Measurements from ENCODE around the gene TOMM70. TPM values are rescaled to one million over a fixed set of nuclear protein-coding genes. Genes with fewer than 3 reads are reported as not detected.

The TOMM70 gene
- total and polyA plus RNA-seq, 2 donors (not counting 3 experiments of a cell fraction or from before 2014, with no cell fraction given): 7.6 to 32.3 TPM

DNA sequence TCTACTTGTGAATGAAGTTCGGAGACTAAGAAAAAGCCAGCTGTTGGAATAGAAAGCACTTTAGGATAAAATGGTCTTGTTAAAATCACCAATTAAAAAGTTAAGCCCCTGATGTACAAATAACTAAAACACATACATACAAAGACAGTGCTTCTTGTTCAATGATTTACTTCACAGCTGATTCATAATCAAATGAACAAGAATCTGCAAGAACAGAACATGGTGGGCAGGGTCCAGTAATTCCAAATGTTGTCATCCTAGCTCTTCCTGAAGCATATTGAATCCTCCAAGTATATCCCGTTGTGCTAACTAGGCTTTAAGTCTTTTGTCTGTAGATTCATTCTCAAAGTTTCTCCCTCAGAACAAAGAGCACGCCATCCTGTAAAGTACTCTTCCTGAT is 41.9 kb downstream of the TOMM70 start:
- Histone ChIP-seq H3K9ac (replicated peaks; ENCODE audit: extremely low read depth, insufficient read depth, low read length) (no peak overlapping the region), H3K4me2 (ENCODE audit: insufficient read depth, low read length) (no peak overlapping the region), H3K36me3 (ENCODE audit: control insufficient read depth in 2 of 2, extremely low read depth in 1 of 2, insufficient read depth in 2 of 2, low read length in 2 of 2) (peaks cover 0 to 2% of the 10 kb centered on the region in 2 experiments), H4K20me1 (replicated peaks; ENCODE audit: control insufficient read depth, extremely low read depth, insufficient read depth, low read length) (no peaks in the 10 kb centered on the region), H3K79me2 (ENCODE audit: control insufficient read depth, insufficient read depth, low read length) (no peaks in the 10 kb centered on the region), H3K4me3 (replicated peaks in 1 of 3; ENCODE audit: insufficient read depth in 1 of 3, low read depth in 1 of 3, low read length in 3 of 3) (no peak overlapping the region), H3K27ac (ENCODE audit: insufficient read depth, low read depth, low read length) (no peak overlapping the region), H3K4me1 (ENCODE audit: control insufficient read depth, extremely low read depth, insufficient read depth, low read length) (no peaks in the 10 kb centered on the region), H2AFZ (ENCODE audit: low read depth, low read length) (no peak overlapping the region), H3K9me3 (replicated peaks; ENCODE audit: control insufficient read depth, insufficient read depth, low read length) (no peaks in the 10 kb centered on the region), H3K27me3 (ENCODE audit: control insufficient read depth in 2 of 2, insufficient read depth in 2 of 2, low read length in 2 of 2) (no peaks in the 10 kb centered on the region), H3K9me1 (replicated peaks; ENCODE audit: control insufficient read depth, extremely low read depth, insufficient read depth, low read length) (no peaks in the 10 kb centered on the region)
- DNase-seq (ENCODE audit: low read depth, low spot score): no peak
- no peak for TF ChIP-seq POLR2A (IDR thresholded peaks at IDR 0.05; ENCODE audit: low read depth, low read length)
- no peak for TF ChIP-seq JUN (IDR thresholded peaks at IDR 0.05; ENCODE audit: borderline replicate concordance, insufficient read depth, insufficient read length, low read depth)
- TF ChIP-seq, protein P1, sequence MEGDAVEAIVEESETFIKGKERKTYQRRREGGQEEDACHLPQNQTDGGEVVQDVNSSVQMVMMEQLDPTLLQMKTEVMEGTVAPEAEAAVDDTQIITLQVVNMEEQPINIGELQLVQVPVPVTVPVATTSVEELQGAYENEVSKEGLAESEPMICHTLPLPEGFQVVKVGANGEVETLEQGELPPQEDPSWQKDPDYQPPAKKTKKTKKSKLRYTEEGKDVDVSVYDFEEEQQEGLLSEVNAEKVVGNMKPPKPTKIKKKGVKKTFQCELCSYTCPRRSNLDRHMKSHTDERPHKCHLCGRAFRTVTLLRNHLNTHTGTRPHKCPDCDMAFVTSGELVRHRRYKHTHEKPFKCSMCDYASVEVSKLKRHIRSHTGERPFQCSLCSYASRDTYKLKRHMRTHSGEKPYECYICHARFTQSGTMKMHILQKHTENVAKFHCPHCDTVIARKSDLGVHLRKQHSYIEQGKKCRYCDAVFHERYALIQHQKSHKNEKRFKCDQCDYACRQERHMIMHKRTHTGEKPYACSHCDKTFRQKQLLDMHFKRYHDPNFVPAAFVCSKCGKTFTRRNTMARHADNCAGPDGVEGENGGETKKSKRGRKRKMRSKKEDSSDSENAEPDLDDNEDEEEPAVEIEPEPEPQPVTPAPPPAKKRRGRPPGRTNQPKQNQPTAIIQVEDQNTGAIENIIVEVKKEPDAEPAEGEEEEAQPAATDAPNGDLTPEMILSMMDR (IDR thresholded peaks at IDR 0.05; ENCODE audit: extremely low read depth in 1 of 2, insufficient read depth in 1 of 2, low read depth in 1 of 2, low read length in 2 of 2): no peak
- intact Hi-C loops (cut with micrococcal nuclease): no loop called here
- no peak for FAIRE-seq
- CTCF ChIA-PET: interaction anchor here (1.1 kb wide), 1 partner anchor 9 kb away, joined by 5 read pairs; no protein-coding TSS in a partner anchor
- dilution Hi-C loops (cut with MboI; ENCODE audit: extremely low pct_ligation_motif_present, low sequenced_read_pairs): no loop called here
- POLR2A ChIA-PET: no interaction called here
- no TSS peak for BruUV-seq (replicated peaks)

DNA sequence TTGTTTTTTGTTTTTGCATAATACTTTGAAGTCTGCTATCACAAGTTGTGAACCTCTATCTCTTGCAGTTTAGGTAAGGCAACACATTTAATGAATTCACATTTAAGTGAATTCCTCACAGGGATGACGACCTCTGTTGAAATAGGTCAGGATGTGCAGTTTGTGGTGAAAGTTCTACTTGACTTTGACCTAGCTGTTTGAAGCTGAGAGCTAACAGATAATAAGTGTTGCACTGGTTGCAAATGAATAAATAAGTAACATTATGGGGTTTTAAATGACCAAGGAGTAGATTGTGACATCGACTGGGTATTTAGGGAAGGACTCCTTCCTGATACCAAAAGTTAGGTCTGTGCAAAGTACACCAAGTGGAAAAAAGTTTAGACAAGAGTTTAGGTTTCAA is 42.5 kb downstream of the TOMM70 start:
- BruUV-seq (replicated peaks): no TSS peak
- no peaks in the 10 kb centered on the region for H4K20me1 ChIP-seq (replicated peaks; ENCODE audit: control insufficient read depth, extremely low read depth, insufficient read depth, low read length)
- ChIA-PET CTCF (no interaction called here), POLR2A (no interaction called here)
- H3K9me3 ChIP-seq (replicated peaks; ENCODE audit: control insufficient read depth, insufficient read depth, low read length): no peaks in the 10 kb centered on the region
- intact Hi-C loops (cut with micrococcal nuclease) (no loop called here), dilution Hi-C loops (cut with MboI; ENCODE audit: extremely low pct_ligation_motif_present, low sequenced_read_pairs) (no loop called here)
- H3K27ac ChIP-seq (ENCODE audit: insufficient read depth, low read depth, low read length): no peak overlapping the region
- H2AFZ ChIP-seq (ENCODE audit: low read depth, low read length): no peak overlapping the region
- H3K4me1 ChIP-seq (ENCODE audit: control insufficient read depth, extremely low read depth, insufficient read depth, low read length): no peaks in the 10 kb centered on the region
- no peaks in the 10 kb centered on the region for H3K9me1 ChIP-seq (replicated peaks; ENCODE audit: control insufficient read depth, extremely low read depth, insufficient read depth, low read length)
- H3K4me2 ChIP-seq (ENCODE audit: insufficient read depth, low read length): no peak overlapping the region
- no peaks in the 10 kb centered on the region for H3K27me3 ChIP-seq (ENCODE audit: control insufficient read depth in 2 of 2, insufficient read depth in 2 of 2, low read length in 2 of 2)
- H3K9ac ChIP-seq (replicated peaks; ENCODE audit: extremely low read depth, insufficient read depth, low read length): no peak overlapping the region
- no peak for FAIRE-seq
- no peak for DNase-seq (ENCODE audit: low read depth, low spot score)
- no peaks in the 10 kb centered on the region for H3K79me2 ChIP-seq (ENCODE audit: control insufficient read depth, insufficient read depth, low read length)
- H3K4me3 ChIP-seq (replicated peaks in 1 of 3; ENCODE audit: insufficient read depth in 1 of 3, low read depth in 1 of 3, low read length in 3 of 3): no peak overlapping the region
- TF ChIP-seq GATA2 (IDR thresholded peaks at IDR 0.05; ENCODE audit: insufficient read depth, insufficient read length, low read depth, low read length) (no peak), FOS (IDR thresholded peaks at IDR 0.05; ENCODE audit: borderline replicate concordance, insufficient read depth, low read length) (no peak), POLR2A (IDR thresholded peaks at IDR 0.05; ENCODE audit: low read depth, low read length) (no peak), MYC (IDR thresholded peaks at IDR 0.05; ENCODE audit: low read depth, low read length) (no peak)
- peaks cover 0 to 2% of the 10 kb centered on the region in 2 experiments for H3K36me3 ChIP-seq (ENCODE audit: control insufficient read depth in 2 of 2, extremely low read depth in 1 of 2, insufficient read depth in 2 of 2, low read length in 2 of 2)

Data from endothelial cell of umbilical vein (primary cell).